H1 (cell line): ENCODE results near the gene IFNA7. TPM values are rescaled to one million over a fixed set of nuclear protein-coding genes. Genes with fewer than 3 reads are reported as not detected.

Experiments used
- CTCF ChIA-PET: fragments of 300-600 bp; sonication (Branson Sonifier 250); formaldehyde crosslinking; loops from one replicate; lab custom pipeline; 2021; ENCODE audit not compliant: partially characterized antibody; lab: Charles Lee
- POLR2A ChIA-PET: fragments of 300-600 bp; sonication (Branson Sonifier 250); formaldehyde crosslinking; loops from one replicate; lab custom pipeline; 2021; ENCODE audit warnings: inconsistent platforms; ENCODE audit not compliant: partially characterized antibody; lab: Charles Lee
- DNase-seq, 2 experiments: peaks; one replicate each; pipeline versions ENCODE4 v3.0.0 to v3.0.0-alpha.2; 2010 to 2022; ENCODE audit warnings: low spot score in 2 of 2, low read depth in 1 of 2, mixed read lengths in 1 of 2
- FAIRE-seq: peaks from 2 replicates; lab custom pipeline; 2011; peaks lifted over from hg19 to GRCh38; lab: Jason Lieb, UNC
- H2AFZ ChIP-seq: 2 replicates; pipeline ENCODE4 v1.8.1; 2012; ENCODE audit warnings: low read length, inconsistent platforms
- H2AK5ac ChIP-seq: 2 replicates; pipeline ENCODE4 v1.6.1; 2013; ENCODE audit warnings: low read depth, low read length
- H2BK120ac ChIP-seq: replicated peaks from 2 replicates; pipeline ENCODE3; 2013; ENCODE audit warnings: low read depth, low read length, inconsistent platforms
- H2BK12ac ChIP-seq: 2 replicates; pipeline ENCODE4 v1.6.1; 2013; ENCODE audit warnings: low read depth, low read length
- H2BK15ac ChIP-seq: 2 replicates; pipeline ENCODE4 v1.6.1; 2013; ENCODE audit warnings: low read length
- H2BK20ac ChIP-seq: 2 replicates; pipeline ENCODE4 v1.6.1; 2013; ENCODE audit warnings: low read length
- H2BK5ac ChIP-seq: 2 replicates; pipeline ENCODE4 v1.6.1; 2013; ENCODE audit warnings: low read depth, low read length
- H3K14ac ChIP-seq: 2 replicates; pipeline ENCODE4 v1.6.1; 2013; ENCODE audit warnings: inconsistent platforms; ENCODE audit not compliant: insufficient read length
- H3K18ac ChIP-seq: 2 replicates; pipeline ENCODE4 v1.6.1; 2013; ENCODE audit warnings: low read length; ENCODE audit errors: extremely low read depth
- H3K23ac ChIP-seq: 2 replicates; pipeline ENCODE4 v1.6.1; 2013; ENCODE audit warnings: inconsistent platforms; ENCODE audit not compliant: insufficient read length
- H3K23me2 ChIP-seq: 2 replicates; pipeline ENCODE4 v1.6.1; 2013; ENCODE audit warnings: low read depth, low read length
- H3K27ac ChIP-seq: 2 replicates; pipeline ENCODE4 v1.6.1; 2011; ENCODE audit warnings: low read depth, low read length, inconsistent platforms
- H3K27me3 ChIP-seq, 4 experiments: replicated peaks in 1 of 4; 1 replicate in 1 of 4; 2 replicates in 3 of 4; pipeline versions ENCODE4 v1.6.1 to v1.8.1; 2011 to 2013; ENCODE audit warnings: low read length in 3 of 4, mild to moderate bottlenecking in 3 of 4, inconsistent platforms in 2 of 4, mixed read lengths in 2 of 4, moderate library complexity in 1 of 4; ENCODE audit not compliant: control insufficient read depth in 3 of 4, insufficient read depth in 3 of 4; ENCODE audit errors: extremely low read depth in 1 of 4
- H3K36me3 ChIP-seq, 4 experiments: 2 replicates each; pipeline versions ENCODE4 v1.6.1 to v1.8.1; 2011 to 2013; ENCODE audit warnings: mild to moderate bottlenecking in 4 of 4, low read length in 3 of 4, moderate library complexity in 2 of 4, control low read depth in 1 of 4, inconsistent platforms in 1 of 4; ENCODE audit not compliant: insufficient read depth in 4 of 4, control insufficient read depth in 2 of 4
- H3K4ac ChIP-seq: replicated peaks from 2 replicates; pipeline ENCODE3; 2013; ENCODE audit warnings: low read length, low read depth, mixed read lengths, inconsistent platforms; ENCODE audit not compliant: insufficient read length
- H3K4me1 ChIP-seq, 4 experiments: replicated peaks in 1 of 4; 1 replicate in 1 of 4; 2 replicates in 3 of 4; pipeline versions ENCODE4 v1.6.1 to v1.8.1; 2011 to 2013; ENCODE audit warnings: low read length in 3 of 4, inconsistent platforms in 2 of 4, mixed read lengths in 1 of 4; ENCODE audit not compliant: insufficient read depth in 4 of 4, control insufficient read depth in 3 of 4
- H3K4me2 ChIP-seq, 2 experiments: 2 replicates each; pipeline versions ENCODE4 v1.6.1 to v1.8.1; 2011 to 2013; ENCODE audit warnings: low read depth in 2 of 2, low read length in 2 of 2, control low read depth in 1 of 2, inconsistent platforms in 1 of 2, mild to moderate bottlenecking in 1 of 2; ENCODE audit not compliant: insufficient read depth in 1 of 2
- H3K4me3 ChIP-seq, 4 experiments: fragments of 200-600, 300-600 bp in 1 of 4; sonication (generic), shearing (Covaris generic), sonication (Bioruptor Twin) in 1 of 4; 2 replicates each; pipeline versions ENCODE4 v1.5.1 to v1.8.1; 2011 to 2016; ENCODE audit warnings: low read length in 4 of 4, low read depth in 3 of 4, control low read depth in 2 of 4, inconsistent platforms in 2 of 4, mild to moderate bottlenecking in 2 of 4, mixed read lengths in 1 of 4, moderate library complexity in 1 of 4; ENCODE audit not compliant: insufficient read depth in 2 of 4; ENCODE audit errors: extremely low read depth in 1 of 4
- H3K56ac ChIP-seq: replicated peaks from 2 replicates; pipeline ENCODE3; 2013; ENCODE audit warnings: low read depth, mild to moderate bottlenecking, mixed read lengths, low read length, inconsistent platforms; ENCODE audit not compliant: insufficient read length
- H3K79me1 ChIP-seq: 2 replicates; pipeline ENCODE4 v1.6.1; 2013; ENCODE audit warnings: low read depth, low read length, control low read depth
- H3K79me2 ChIP-seq, 2 experiments: 2 replicates each; pipeline versions ENCODE4 v1.6.1 to v1.8.1; 2012 to 2013; ENCODE audit warnings: low read length in 2 of 2, mild to moderate bottlenecking in 2 of 2, inconsistent platforms in 1 of 2; ENCODE audit not compliant: insufficient read depth in 2 of 2, control insufficient read depth in 1 of 2
- H3K9ac ChIP-seq, 4 experiments: replicated peaks in 1 of 4; 1 replicate in 1 of 4; 2 replicates in 3 of 4; pipeline versions ENCODE4 v1.6.1 to v1.8.1; 2011 to 2013; ENCODE audit warnings: low read depth in 3 of 4, low read length in 3 of 4, control low read depth in 2 of 4, mild to moderate bottlenecking in 2 of 4, moderate library complexity in 2 of 4, inconsistent platforms in 1 of 4; ENCODE audit errors: extremely low read depth in 1 of 4
- H3K9me3 ChIP-seq, 2 experiments: 2 replicates each; pipeline versions ENCODE4 v1.6.1 to v1.8.1; 2012 to 2013; ENCODE audit warnings: mild to moderate bottlenecking in 2 of 2, moderate library complexity in 2 of 2, control low read depth in 1 of 2, inconsistent platforms in 1 of 2, low read depth in 1 of 2, low read length in 1 of 2, mixed read lengths in 1 of 2; ENCODE audit not compliant: insufficient read depth in 2 of 2
- H4K20me1 ChIP-seq, 2 experiments: replicated peaks in 1 of 2; 2 replicates each; pipeline versions ENCODE3 to v1.8.1; 2011 to 2013; ENCODE audit warnings: inconsistent platforms in 2 of 2, low read length in 2 of 2, mild to moderate bottlenecking in 1 of 2; ENCODE audit not compliant: insufficient read depth in 2 of 2, control insufficient read depth in 1 of 2
- H4K5ac ChIP-seq: 2 replicates; pipeline ENCODE4 v1.6.1; 2013; ENCODE audit warnings: low read length, low read depth, mixed read lengths, inconsistent platforms; ENCODE audit not compliant: insufficient read length
- H4K8ac ChIP-seq: 2 replicates; pipeline ENCODE4 v1.8.0; 2013; ENCODE audit warnings: mild to moderate bottlenecking, moderate library complexity, low read length, inconsistent platforms; ENCODE audit not compliant: insufficient read depth; ENCODE audit errors: extremely low read depth
- H4K91ac ChIP-seq: replicated peaks from 2 replicates; pipeline ENCODE3; 2013; ENCODE audit warnings: low read length, mixed read lengths, inconsistent platforms; ENCODE audit not compliant: insufficient read length
- ASH2L ChIP-seq: fragments of 200-600, 300-600 bp; sonication (generic); IDR thresholded peaks from one replicate; pipeline ENCODE4 v1.7.1; 2017; ENCODE audit warnings: low read length
- CBX5 ChIP-seq: fragments of 300-800, 300-1000 bp; sonication (generic); IDR thresholded peaks from 2 replicates; pipeline ENCODE4 v1.7.1; 2016; ENCODE audit warnings: antibody characterized with exemption, low read length, low read depth
- CBX8 ChIP-seq: fragments of 300-800, 300-1000 bp; sonication (generic); IDR thresholded peaks from 2 replicates; pipeline ENCODE4 v1.7.1; 2016; ENCODE audit warnings: low read depth, low read length, borderline replicate concordance
- EP300 ChIP-seq, 2 experiments: IDR thresholded peaks; 1 replicate in 1 of 2; 2 replicates in 1 of 2; pipeline ENCODE4 v1.6.1; 2011 to 2012; ENCODE audit warnings: low read depth in 2 of 2, low read length in 2 of 2, mild to moderate bottlenecking in 2 of 2, borderline replicate concordance in 1 of 2, inconsistent platforms in 1 of 2, moderate library complexity in 1 of 2
- KDM4A ChIP-seq: IDR thresholded peaks from one replicate; pipeline ENCODE4 v1.7.1; 2012; ENCODE audit warnings: low read depth, mild to moderate bottlenecking, moderate library complexity, low read length, inconsistent platforms; ENCODE audit not compliant: severe bottlenecking
- NRF1 ChIP-seq: IDR thresholded peaks from 2 replicates; pipeline ENCODE4 v1.6.1; 2011; ENCODE audit warnings: mild to moderate bottlenecking, low read depth, low read length, improper control_type of control experiment
- SIN3A ChIP-seq, 2 experiments: IDR thresholded peaks in 1 of 2; conservative IDR thresholded peaks in 1 of 2; 2 replicates each; pipeline ENCODE4 v1.6.1; 2011 to 2012; ENCODE audit warnings: low read length in 2 of 2, improper control_type of control experiment in 1 of 2, low read depth in 1 of 2, mild to moderate bottlenecking in 1 of 2
- SIRT6 ChIP-seq: IDR thresholded peaks from one replicate; pipeline ENCODE4 v1.7.1; 2012; ENCODE audit warnings: low read length, inconsistent platforms
- SP1 ChIP-seq: IDR thresholded peaks from 2 replicates; pipeline ENCODE4 v1.6.1; 2011; ENCODE audit warnings: low read depth, low read length
- TCF12 ChIP-seq: IDR thresholded peaks from 2 replicates; pipeline ENCODE4 v1.6.1; 2011; ENCODE audit warnings: low read depth, mild to moderate bottlenecking, low read length
- WGBS, 2 experiments: shearing (Covaris generic) in 1 of 2; methylation state at CpG; one replicate each; pipeline versions ENCODE4 v1.1.6 to v1.1.7; 2013 to 2015; ENCODE audit warnings: low lambda C conversion rate in 2 of 2, mixed read lengths in 2 of 2, inconsistent platforms in 1 of 2, low coverage in 1 of 2, missing lambda C conversion rate in 1 of 2; ENCODE audit not compliant: insufficient replicate concordance in 2 of 2, insufficient coverage in 1 of 2, insufficient read length in 1 of 2; ENCODE audit errors: extremely low coverage in 1 of 2, missing lambda C conversion rate in 1 of 2; 5-methylcytosine and 5-hydroxymethylcytosine counted together
- polyA plus RNA-seq, 7 experiments: library from polyadenylated mRNA; depleted of rRNA in 3 of 7; stranded (reverse) in 5 of 7; unstranded in 2 of 7; fragments of >200 nt in 5 of 7; fragments of 200-250 nt in 2 of 7; gene quantifications; 1 replicate in 5 of 7; 2 replicates in 1 of 7; 4 replicates in 1 of 7; pipeline versions ENCODE4 v1.2.1 to v1.2.3, GENCODE V29; 2011 to 2013; ENCODE audit warnings: missing spikeins in 2 of 7, mixed read lengths in 2 of 7
- total RNA-seq: library from RNA; stranded (reverse); fragmentation: NEBNext Ultra II Directional; extraction: Animal tissue kit (Norgen Biotek cat#: 25700); gene quantifications from 2 replicates; pipeline ENCODE4 v1.2.1, GENCODE V29; 2021
- TF ChIP-seq, protein P1 (sequence below): IDR thresholded peaks from 2 replicates; pipeline ENCODE4 v1.6.1; 2012; ENCODE audit warnings: inconsistent platforms

Gene IFNA7
- total and polyA plus RNA-seq, 2 of the 8 experiments (the other 6 are each of a cell fraction or from before 2014, with no cell fraction given): not detected

DNA sequence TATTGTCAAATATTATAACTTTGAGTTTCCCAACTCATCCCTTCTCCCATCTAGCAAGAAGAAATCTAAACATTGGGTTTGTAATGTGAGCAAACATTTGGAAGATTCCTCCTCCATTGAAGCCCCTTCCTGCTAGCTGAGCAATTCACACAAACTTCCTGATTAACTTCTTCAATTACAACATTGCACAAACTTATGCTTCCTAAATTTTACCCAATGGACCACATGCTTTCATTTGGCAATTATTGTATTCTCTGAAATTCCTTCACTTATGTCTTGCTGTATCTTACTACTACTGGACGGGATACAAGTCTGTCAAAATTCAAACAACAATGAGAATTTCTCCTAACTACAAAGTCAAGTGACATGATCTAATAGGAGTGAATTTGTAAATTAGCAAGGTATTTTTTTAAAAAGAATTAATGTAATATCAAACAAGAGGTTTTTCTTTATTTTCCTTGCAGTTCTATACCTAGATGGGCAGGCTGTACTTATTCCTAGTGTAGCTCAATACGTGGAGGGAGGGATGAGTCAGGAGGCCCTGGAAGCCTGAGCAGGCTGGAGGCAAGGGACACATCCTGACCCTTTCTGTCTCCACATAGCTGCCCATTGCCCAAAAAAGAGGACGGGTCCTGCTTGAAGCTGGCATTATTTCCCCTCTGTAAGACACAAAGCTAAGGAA, 48.5 kb downstream of the IFNA7 start:
- 37% methylated on average over 3 of the region's 3 CpGs; no CpG with 5 or more reads in 1 of the 2 experiments for WGBS, 2 experiments
- H4K91ac ChIP-seq: no peak overlapping the region
- H3K18ac ChIP-seq: no peak overlapping the region; the same call in 1 of the 2 replicates
- no peak overlapping the region for H4K8ac ChIP-seq
- no peak overlapping the region for H2BK5ac ChIP-seq
- no peak overlapping the region for H2AK5ac ChIP-seq
- no peaks in the 10 kb centered on the region for H3K23me2 ChIP-seq
- H3K4me1 ChIP-seq: no peaks in the 10 kb centered on the region
- no peak overlapping the region for H3K56ac ChIP-seq
- CTCF ChIA-PET: interaction anchor here (0.6 to 1.9 kb wide), 10 partner anchors 10 to 690 kb away, joined by 3 to 10 read pairs (median 6); partner anchors contain the start of gene IFNW1
- peak overlapping the region; percentile 99 for H2AFZ ChIP-seq
- DNase-seq: no peak
- no peak overlapping the region for H3K4me3 ChIP-seq
- TF ChIP-seq CBX8: no peak
- TF ChIP-seq, protein P1, sequence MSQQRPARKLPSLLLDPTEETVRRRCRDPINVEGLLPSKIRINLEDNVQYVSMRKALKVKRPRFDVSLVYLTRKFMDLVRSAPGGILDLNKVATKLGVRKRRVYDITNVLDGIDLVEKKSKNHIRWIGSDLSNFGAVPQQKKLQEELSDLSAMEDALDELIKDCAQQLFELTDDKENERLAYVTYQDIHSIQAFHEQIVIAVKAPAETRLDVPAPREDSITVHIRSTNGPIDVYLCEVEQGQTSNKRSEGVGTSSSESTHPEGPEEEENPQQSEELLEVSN: no peak
- no peak for TF ChIP-seq CBX5
- no peak for TF ChIP-seq EP300 (IDR thresholded peaks at IDR 0.05; ENCODE audit: borderline replicate concordance in 1 of 2, low read depth in 2 of 2, low read length in 2 of 2)
- no peak for TF ChIP-seq SIN3A (conservative IDR thresholded peaks at IDR 0.05 in 1 of 2, IDR thresholded peaks at IDR 0.05 in 1 of 2; ENCODE audit: low read depth in 1 of 2, low read length in 2 of 2)
- TF ChIP-seq SIRT6: no peak
- no peak for TF ChIP-seq ASH2L
- no peak for TF ChIP-seq SP1
- no peak for TF ChIP-seq TCF12
- TF ChIP-seq KDM4A: no peak
- TF ChIP-seq NRF1: no peak
- no peak overlapping the region for H2BK20ac ChIP-seq
- no peaks in the 10 kb centered on the region; a peak in 1 of 7 replicates for H3K27me3 ChIP-seq
- H3K79me1 ChIP-seq: no peaks in the 10 kb centered on the region
- no peak overlapping the region for H2BK120ac ChIP-seq
- no peak overlapping the region for H3K23ac ChIP-seq
- no peak overlapping the region for H2BK12ac ChIP-seq
- no peaks in the 10 kb centered on the region for H4K20me1 ChIP-seq
- H3K9me3 ChIP-seq: no peaks in the 10 kb centered on the region
- H3K4me2 ChIP-seq: peak overlapping the region in 1 of 2 experiments; percentile 37; a peak in 2 of 4 replicates
- H4K5ac ChIP-seq: no peak overlapping the region
- no peak overlapping the region for H3K27ac ChIP-seq
- POLR2A ChIA-PET: no interaction called here
- no peak overlapping the region for H3K9ac ChIP-seq
- no peak overlapping the region for H2BK15ac ChIP-seq
- H3K79me2 ChIP-seq: no peaks in the 10 kb centered on the region
- H3K14ac ChIP-seq: no peak overlapping the region
- no peaks in the 10 kb centered on the region for H3K36me3 ChIP-seq
- FAIRE-seq: no peak
- no peak overlapping the region for H3K4ac ChIP-seq
